T-helper 2 cell treated with Interferon-gamma antibody and Interleukin-4, amounts not matched to agents 5 μg/mL and 100 μg/mL, for 36 hours (primary cell): ENCODE data around the gene EPS8L1.
"Not testable (repeated sequence)": the region's sequence is repeated elsewhere in the genome, so short reads cannot be mapped to it uniquely, and the experiment has no call there.

Experiments used
- DNase-seq: peaks from one replicate; pipeline ENCODE4 v3.0.0; 2021; ENCODE audit warnings: low spot score
- H3K27ac Mint-ChIP-seq: one replicate; pipeline ENCODE4 v1.8.0; 2021; ENCODE audit warnings: mild to moderate bottlenecking, mixed read lengths
- H3K27me3 Mint-ChIP-seq: one replicate; pipeline ENCODE4 v1.8.0; 2021; ENCODE audit warnings: low read depth, mixed read lengths
- H3K36me3 Mint-ChIP-seq: one replicate; pipeline ENCODE4 v1.8.0; 2021; ENCODE audit warnings: low read depth, mixed read lengths
- H3K4me1 Mint-ChIP-seq: one replicate; pipeline ENCODE4 v1.8.0; 2021; ENCODE audit warnings: low read depth, mixed read lengths
- H3K4me3 Mint-ChIP-seq: one replicate; pipeline ENCODE4 v1.8.0; 2022; ENCODE audit warnings: mild to moderate bottlenecking, moderate library complexity, mixed read lengths
- H3K9me3 Mint-ChIP-seq: one replicate; pipeline ENCODE4 v1.8.0; 2021; ENCODE audit warnings: mixed read lengths

Gene EPS8L1

GRCh38 chr19:55075371-55075998 lies at the start of gene EPS8L1:
Gene EPS8L1, plus strand, starts transcription at chr19:55075869. Its CDS starts 576 bp downstream, at chr19:55076445.
- no peak for DNase-seq
- H3K36me3 Mint-ChIP-seq = peaks cover 3% of the 10 kb centered on the region
- no peaks in the 10 kb centered on the region for H3K9me3 Mint-ChIP-seq
- peaks cover 10% of the 10 kb centered on the region for H3K4me1 Mint-ChIP-seq
- peaks cover 8% of the 10 kb centered on the region for H3K27me3 Mint-ChIP-seq
- no peak within 1 kb of the TSS for H3K27ac Mint-ChIP-seq
- H3K4me3 Mint-ChIP-seq = no peak within 1 kb of the TSS

- not testable (repeated sequence) for H3K4me1 Mint-ChIP-seq, H3K27me3 Mint-ChIP-seq, H3K4me3 Mint-ChIP-seq, DNase-seq, H3K27ac Mint-ChIP-seq
- H3K36me3 Mint-ChIP-seq = peaks cover 17% of the 10 kb centered on the region
- H3K9me3 Mint-ChIP-seq = peaks cover 32% of the 10 kb centered on the region
Measured at GRCh38 chr19:55027140-55027471, 48.6 kb upstream of the EPS8L1 start.

- Mint-ChIP-seq H3K4me3 (no peak overlapping the region), H3K27ac (peak overlapping the region; percentile 45), H3K36me3 (peaks cover 15% of the 10 kb centered on the region), H3K9me3 (peaks cover 28% of the 10 kb centered on the region), H3K27me3 (no peaks in the 10 kb centered on the region), H3K4me1 (no peaks in the 10 kb centered on the region)
- DNase-seq = no peak
Measured at GRCh38 chr19:55027472-55028337, 48.0 kb upstream of the EPS8L1 start.

- no peak overlapping the region for H3K4me3 Mint-ChIP-seq
- no peak overlapping the region for H3K27ac Mint-ChIP-seq
- DNase-seq = no peak
Measured at GRCh38 chr19:55028757-55029156, 46.9 kb upstream of the EPS8L1 start.

GRCh38 chr19:55031178-55031577 lies 44.5 kb upstream of the EPS8L1 start:
- Mint-ChIP-seq H3K27me3 (no peaks in the 10 kb centered on the region), H3K9me3 (peaks cover 8% of the 10 kb centered on the region), H3K27ac (no peak overlapping the region), H3K4me1 (no peaks in the 10 kb centered on the region), H3K4me3 (no peak overlapping the region), H3K36me3 (no peaks in the 10 kb centered on the region)
- no peak for DNase-seq

More at GRCh38 chr19:55028757-55029156, 46.9 kb upstream of the EPS8L1 start:
- H3K36me3 Mint-ChIP-seq = peaks cover 11% of the 10 kb centered on the region
- no peaks in the 10 kb centered on the region for H3K4me1 Mint-ChIP-seq
- no peaks in the 10 kb centered on the region for H3K27me3 Mint-ChIP-seq
- H3K9me3 Mint-ChIP-seq = peaks cover 23% of the 10 kb centered on the region

GRCh38 chr19:55032170-55032800 lies 43.4 kb upstream of the EPS8L1 start:
- H3K27ac Mint-ChIP-seq = no peak overlapping the region
- no peak overlapping the region for H3K4me3 Mint-ChIP-seq

GRCh38 chr19:55032976-55033643 lies 42.6 kb upstream of the EPS8L1 start:
- H3K27ac Mint-ChIP-seq, H3K4me1 Mint-ChIP-seq, H3K4me3 Mint-ChIP-seq, DNase-seq, H3K27me3 Mint-ChIP-seq, H3K36me3 Mint-ChIP-seq, H3K9me3 Mint-ChIP-seq: not testable (repeated sequence)

More at GRCh38 chr19:55032170-55032800, 43.4 kb upstream of the EPS8L1 start:
- H3K4me1 Mint-ChIP-seq = no peaks in the 10 kb centered on the region
- H3K27me3 Mint-ChIP-seq = no peaks in the 10 kb centered on the region
- H3K9me3 Mint-ChIP-seq = peaks cover 6% of the 10 kb centered on the region
- no peak for DNase-seq
- H3K36me3 Mint-ChIP-seq = no peaks in the 10 kb centered on the region

- Mint-ChIP-seq H3K4me1 (peaks cover under 1% of the 10 kb centered on the region), H3K9me3 (no peaks in the 10 kb centered on the region), H3K27me3 (no peaks in the 10 kb centered on the region), H3K27ac (no peak overlapping the region), H3K4me3 (no peak overlapping the region), H3K36me3 (peaks cover under 1% of the 10 kb centered on the region)
- no peak for DNase-seq
Measured at GRCh38 chr19:55034751-55035150, 40.9 kb upstream of the EPS8L1 start.

GRCh38 chr19:55036058-55036457 lies 39.6 kb upstream of the EPS8L1 start:
- DNase-seq = no peak
- Mint-ChIP-seq H3K27ac (no peak overlapping the region), H3K9me3 (no peaks in the 10 kb centered on the region), H3K36me3 (peaks cover 3% of the 10 kb centered on the region), H3K4me3 (no peak overlapping the region), H3K4me1 (peaks cover 2% of the 10 kb centered on the region), H3K27me3 (no peaks in the 10 kb centered on the region)

GRCh38 chr19:55037603-55038002 lies 38.1 kb upstream of the EPS8L1 start:
- H3K27ac Mint-ChIP-seq, H3K9me3 Mint-ChIP-seq, H3K4me3 Mint-ChIP-seq, DNase-seq, H3K27me3 Mint-ChIP-seq: not testable (repeated sequence)
- H3K36me3 Mint-ChIP-seq = peaks cover 12% of the 10 kb centered on the region
- peaks cover 18% of the 10 kb centered on the region for H3K4me1 Mint-ChIP-seq

- Mint-ChIP-seq H3K4me1 (peaks cover 21% of the 10 kb centered on the region), H3K36me3 (peaks cover 26% of the 10 kb centered on the region)
- H3K27me3 Mint-ChIP-seq, H3K4me3 Mint-ChIP-seq, H3K9me3 Mint-ChIP-seq, H3K27ac Mint-ChIP-seq, DNase-seq: not testable (repeated sequence)
Measured at GRCh38 chr19:55040654-55041053, 35.0 kb upstream of the EPS8L1 start.

- peaks cover 26% of the 10 kb centered on the region for H3K36me3 Mint-ChIP-seq
Measured at GRCh38 chr19:55041244-55041626, 34.4 kb upstream of the EPS8L1 start.

GRCh38 chr19:55041627-55042343 lies 33.9 kb upstream of the EPS8L1 start:
- Mint-ChIP-seq H3K4me3 (peak overlapping the region; percentile 84), H3K4me1 (peaks cover 21% of the 10 kb centered on the region), H3K36me3 (peaks cover 26% of the 10 kb centered on the region), H3K9me3 (no peaks in the 10 kb centered on the region), H3K27me3 (no peaks in the 10 kb centered on the region), H3K27ac (peak overlapping the region; percentile 92)
- peak; percentile 50 for DNase-seq

More at GRCh38 chr19:55041244-55041626, 34.4 kb upstream of the EPS8L1 start:
- Mint-ChIP-seq H3K27me3 (no peaks in the 10 kb centered on the region), H3K4me3 (peak overlapping the region; percentile 84), H3K4me1 (peaks cover 21% of the 10 kb centered on the region), H3K27ac (peak overlapping the region; percentile 92), H3K9me3 (no peaks in the 10 kb centered on the region)
- no peak for DNase-seq
